ENCODE results near the gene TMEM242.

The TMEM242 gene

GRCh38 chr6:157291356-157291755, 32.0 kb downstream of the TMEM242 start:
- no peak for DNase-seq (ENCODE audit: low read depth in 2 of 3, low spot score in 1 of 3)

GRCh38 chr6:157290797-157291196, 32.5 kb downstream of the TMEM242 start:
- no peak for DNase-seq (ENCODE audit: low read depth in 2 of 3, low spot score in 1 of 3)

GRCh38 chr6:157289764-157290163, 33.6 kb downstream of the TMEM242 start:
- no peak for DNase-seq (ENCODE audit: low read depth in 2 of 3, low spot score in 1 of 3)

DNA sequence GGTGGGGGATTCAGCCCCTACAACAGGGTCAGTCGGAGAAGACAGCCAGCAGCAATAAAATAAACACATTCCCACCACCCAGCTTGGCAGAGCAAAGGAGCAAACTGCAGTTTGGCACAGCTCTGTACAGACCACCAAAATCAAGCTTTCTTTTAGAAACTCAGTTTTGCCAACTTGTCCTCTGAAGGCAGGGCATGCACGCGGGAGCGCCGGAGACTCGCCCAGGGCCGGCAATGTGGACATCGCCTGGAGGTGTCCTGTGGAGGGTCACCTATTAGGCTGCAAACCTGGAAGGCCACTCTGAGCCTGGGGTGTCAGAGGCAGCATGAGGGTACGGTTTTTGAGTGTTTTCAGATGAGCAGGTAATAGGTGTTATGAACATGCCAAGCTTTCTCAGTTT, 34.7 kb downstream of the TMEM242 start:
- no peak for DNase-seq (ENCODE audit: low read depth in 2 of 3, low spot score in 1 of 3)

- no peak for DNase-seq (ENCODE audit: low read depth in 2 of 3, low spot score in 1 of 3)
These were observed 35.4 kb downstream of the TMEM242 start for GRCh38 chr6:157287923-157288322.

- DNase-seq (ENCODE audit: low read depth in 2 of 3, low spot score in 1 of 3), result no peak
These were observed 36.0 kb downstream of the TMEM242 start for GRCh38 chr6:157287247-157287850.

GRCh38 chr6:157285422-157285779, 37.9 kb downstream of the TMEM242 start:
- no peak for DNase-seq (ENCODE audit: low read depth in 2 of 3, low spot score in 1 of 3)

- DNase-seq (ENCODE audit: low read depth in 2 of 3, low spot score in 1 of 3), result no peak
These were observed 38.4 kb downstream of the TMEM242 start for GRCh38 chr6:157284738-157285421.

DNA sequence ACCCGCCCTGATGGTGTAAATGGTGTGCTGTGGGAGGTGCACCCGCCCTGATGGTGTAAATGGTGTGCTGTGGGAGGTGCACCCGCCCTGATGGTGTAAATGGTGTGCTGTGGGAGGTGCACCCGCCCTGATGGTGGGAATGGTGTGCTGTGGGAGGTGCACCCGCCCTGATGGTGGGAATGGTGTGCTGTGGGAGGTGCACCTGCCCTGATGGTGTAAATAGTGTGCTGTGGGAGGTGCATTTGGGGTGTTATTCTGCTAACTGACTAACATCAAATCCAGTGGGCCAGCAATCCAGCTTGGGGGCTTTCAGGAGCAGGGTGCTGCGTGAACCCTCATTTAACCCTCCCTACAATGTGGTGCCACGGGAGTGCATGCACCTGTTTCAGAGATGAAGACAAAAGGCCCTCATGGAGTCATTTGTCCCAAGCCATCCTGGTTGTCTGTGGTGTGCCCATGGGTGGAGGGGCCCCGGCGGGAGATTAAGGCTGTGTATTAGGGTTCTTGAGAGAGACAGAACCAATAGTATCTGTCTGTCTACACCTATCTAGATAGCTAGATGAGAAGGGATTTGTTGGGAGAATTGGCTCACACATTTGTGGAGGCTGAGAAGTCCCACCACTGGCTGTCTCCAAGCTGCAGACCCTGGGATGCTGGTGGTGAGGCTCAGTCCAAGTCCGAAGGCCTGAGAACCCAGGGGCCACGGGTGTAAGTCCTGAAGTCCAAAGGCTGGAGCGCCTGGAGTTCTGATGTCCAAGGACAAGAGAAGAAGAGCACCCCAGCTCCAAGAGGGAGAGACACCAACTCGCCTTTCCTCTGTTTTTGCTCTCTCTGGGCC, 39.2 kb downstream of the TMEM242 start:
- no peak for DNase-seq (ENCODE audit: low read depth in 2 of 3, low spot score in 1 of 3)

DNA sequence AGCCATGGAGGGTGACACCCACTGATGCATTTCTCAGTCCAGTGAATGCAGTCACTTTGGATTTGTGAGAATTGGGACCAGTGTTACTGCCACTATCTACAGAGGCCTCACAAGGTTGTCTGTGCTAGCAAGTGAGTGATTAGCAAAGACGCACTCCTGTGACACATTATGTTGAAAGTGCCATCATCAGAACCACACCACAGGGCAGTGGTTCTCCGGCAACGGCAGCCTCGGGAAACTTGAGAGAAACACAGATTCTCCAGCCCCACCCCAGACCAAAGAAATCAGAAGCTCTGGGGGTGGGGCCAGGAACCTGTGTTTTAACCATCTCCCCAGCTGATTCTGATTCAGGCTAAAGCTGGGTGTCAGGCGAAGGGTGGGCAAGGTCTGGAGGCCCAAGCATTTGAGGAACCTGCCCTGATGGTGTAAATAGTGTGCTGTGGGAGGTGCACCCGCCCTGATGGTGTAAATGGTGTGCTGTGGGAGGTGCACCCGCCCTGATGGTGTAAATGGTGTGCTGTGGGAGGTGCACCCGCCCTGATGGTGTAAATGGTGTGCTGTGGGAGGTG, 39.9 kb downstream of the TMEM242 start:
- no peak for DNase-seq (ENCODE audit: low read depth in 2 of 3, low spot score in 1 of 3)

- no peak for DNase-seq (ENCODE audit: low read depth in 2 of 3, low spot score in 1 of 3)
These were observed 41.0 kb downstream of the TMEM242 start for GRCh38 chr6:157282284-157282683.

DNA sequence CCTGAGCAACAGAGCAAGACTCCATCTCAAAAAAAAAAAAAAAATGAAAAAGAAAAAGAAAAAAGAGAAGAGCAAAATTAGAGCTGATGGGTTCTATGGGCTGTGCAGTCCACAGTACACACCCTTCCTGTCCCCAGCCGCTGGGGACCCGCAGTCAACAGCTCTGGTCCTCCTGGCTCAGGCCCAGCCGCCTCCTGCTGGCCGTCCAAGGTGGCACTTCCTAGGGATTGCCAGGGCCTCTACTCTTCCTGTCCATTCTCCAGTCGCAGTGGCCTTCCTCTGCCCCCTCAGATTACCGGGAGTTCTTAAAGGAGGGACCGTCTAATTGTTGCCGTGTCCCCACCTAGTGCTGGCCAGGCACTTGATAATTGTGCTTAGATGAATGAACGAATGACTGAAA, 41.7 kb downstream of the TMEM242 start:
- no peak for DNase-seq (ENCODE audit: low read depth in 2 of 3, low spot score in 1 of 3)

DNA sequence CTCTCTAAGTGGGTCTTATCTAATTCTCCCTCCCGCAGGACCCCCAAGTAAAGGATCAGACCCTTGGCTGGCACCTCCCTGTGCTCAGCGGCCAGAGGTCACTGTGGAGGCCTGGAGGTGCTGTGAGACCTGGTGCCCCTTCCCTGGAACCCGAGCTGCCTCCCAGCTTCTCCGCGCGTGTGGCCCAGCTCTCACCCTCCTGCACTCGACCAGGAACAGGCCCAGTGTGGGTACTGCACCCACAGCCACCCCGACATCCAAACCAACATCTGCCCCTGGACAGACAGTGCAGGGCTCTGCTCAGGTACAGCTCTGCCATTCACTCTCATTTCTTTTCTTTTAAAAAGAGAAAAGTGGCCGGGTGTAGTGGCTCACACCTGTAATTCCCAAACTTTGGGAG, 42.4 kb downstream of the TMEM242 start:
- no peak for DNase-seq (ENCODE audit: low read depth in 2 of 3, low spot score in 1 of 3)

- no peak for DNase-seq (ENCODE audit: low read depth in 2 of 3, low spot score in 1 of 3)
These were observed 43.2 kb downstream of the TMEM242 start for GRCh38 chr6:157280157-157280556.

DNA sequence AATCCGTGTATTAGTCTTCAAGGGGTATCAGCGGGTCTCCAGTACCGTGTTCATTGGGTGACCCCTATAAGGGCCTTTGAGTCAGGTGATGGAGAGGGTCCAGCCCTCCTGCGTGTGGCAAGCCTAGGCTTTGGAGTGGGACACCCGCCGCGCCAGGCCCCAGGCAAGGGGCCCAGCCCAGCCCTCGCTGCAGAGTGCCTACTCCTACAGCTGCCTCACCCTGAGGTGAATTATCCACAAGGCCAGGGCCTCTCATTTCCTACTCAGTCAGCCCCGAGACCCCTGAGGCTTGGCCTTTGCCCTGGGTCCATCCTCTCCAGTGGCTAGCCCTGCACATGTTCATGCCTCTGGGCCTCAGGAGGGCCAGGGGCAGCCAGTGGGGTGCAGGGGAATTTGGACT, 45.1 kb downstream of the TMEM242 start:
- DNase-seq (ENCODE audit: low read depth in 2 of 3, low spot score in 1 of 3), result no peak

DNA sequence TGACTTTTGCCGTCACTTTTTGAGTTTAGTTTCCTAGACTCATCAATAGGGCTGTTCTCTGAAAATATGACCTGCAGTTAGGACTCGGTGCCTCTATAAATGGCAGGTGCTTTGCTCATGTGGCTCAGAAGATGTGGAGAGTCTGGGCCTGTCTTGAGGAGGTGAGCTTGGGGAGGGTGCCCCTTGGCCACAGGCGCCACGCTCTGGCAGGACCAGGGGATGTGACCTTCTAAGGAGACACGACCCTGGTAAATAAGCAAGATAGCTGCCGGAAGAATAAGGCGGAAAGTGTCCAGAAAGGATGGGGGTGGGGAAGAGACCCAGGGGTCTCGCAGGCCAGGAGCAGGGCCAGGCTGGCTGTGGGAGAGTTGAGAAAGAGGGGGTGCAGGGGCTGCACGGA, 46.6 kb downstream of the TMEM242 start:
- no peak for DNase-seq (ENCODE audit: low read depth in 2 of 3, low spot score in 1 of 3)

DNA sequence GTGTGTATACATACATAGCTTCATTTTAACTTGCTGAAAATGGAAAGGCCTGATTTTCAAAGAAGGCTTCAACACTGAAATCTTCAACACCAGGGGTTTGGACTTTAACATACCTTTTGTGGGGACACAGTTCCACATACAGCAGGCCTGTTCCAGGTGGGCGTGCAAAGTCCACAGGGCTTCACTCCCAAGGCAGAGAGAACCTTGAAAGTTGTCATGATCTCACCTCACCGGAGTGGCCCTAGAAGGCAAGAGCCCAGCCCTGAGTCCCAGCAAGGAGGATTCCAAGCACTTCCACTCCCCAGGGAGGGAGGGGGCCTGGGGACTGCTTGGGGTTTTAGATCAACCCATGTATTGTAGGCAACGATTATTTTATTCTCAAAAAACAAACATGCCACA, 47.2 kb downstream of the TMEM242 start:
- no peak for DNase-seq (ENCODE audit: low read depth in 2 of 3, low spot score in 1 of 3)

GRCh38 chr6:157274471-157275226, 48.7 kb downstream of the TMEM242 start:
- peak; percentile 59 to 74 (median 61) for DNase-seq (ENCODE audit: low read depth in 2 of 3, low spot score in 1 of 3)

- peak; percentile 31 to 55 (median 53) for DNase-seq (ENCODE audit: low read depth in 2 of 3, low spot score in 1 of 3)
These were observed 49.4 kb downstream of the TMEM242 start for GRCh38 chr6:157273756-157274470.

Data from stimulated activated CD4-positive, alpha-beta T cell treated with anti-CD3 and anti-CD28 coated beads, Interleukin-12 subunit alpha, Interleukin-12 subunit beta, amount 100 ng/mL, for 48 hours (primary cell).